A673 (cell line): ENCODE measurements around the gene SMCHD1.

Experiments used
- CTCF ChIP-seq: fragments of 300-800, 200-600 bp; sonication (generic); conservative IDR thresholded peaks from 2 replicates; pipeline ENCODE4 v1.5.1; 2017; ENCODE audit warnings: low read depth, mild to moderate bottlenecking, antibody characterized with exemption, low read length, moderate library complexity, mixed read lengths
- EZH2 ChIP-seq: fragments of 200-600 bp; sonication (generic); IDR thresholded peaks from 2 replicates; pipeline ENCODE4 v1.6.1; 2017; ENCODE audit warnings: borderline replicate concordance, low read depth, mild to moderate bottlenecking, mixed read lengths, antibody characterized with exemption, low read length; ENCODE audit not compliant: poor library complexity, severe bottlenecking

- no peak for TF ChIP-seq CTCF
- TF ChIP-seq EZH2 = no peak
These were observed 19.3 kb upstream of the SMCHD1 start for GRCh38 chr18:2636126-2636631.
